ENCODE measurements around the gene DHX30. TPM values are rescaled to one million over a fixed set of nuclear protein-coding genes. Genes with fewer than 3 reads are reported as not detected.
A peak's percentile ranks its signal among the peaks of the same experiment; 100 is the strongest.

The DHX30 gene
- total RNA-seq, 1 donor from 2014 or later: 25.8 TPM

DNA sequence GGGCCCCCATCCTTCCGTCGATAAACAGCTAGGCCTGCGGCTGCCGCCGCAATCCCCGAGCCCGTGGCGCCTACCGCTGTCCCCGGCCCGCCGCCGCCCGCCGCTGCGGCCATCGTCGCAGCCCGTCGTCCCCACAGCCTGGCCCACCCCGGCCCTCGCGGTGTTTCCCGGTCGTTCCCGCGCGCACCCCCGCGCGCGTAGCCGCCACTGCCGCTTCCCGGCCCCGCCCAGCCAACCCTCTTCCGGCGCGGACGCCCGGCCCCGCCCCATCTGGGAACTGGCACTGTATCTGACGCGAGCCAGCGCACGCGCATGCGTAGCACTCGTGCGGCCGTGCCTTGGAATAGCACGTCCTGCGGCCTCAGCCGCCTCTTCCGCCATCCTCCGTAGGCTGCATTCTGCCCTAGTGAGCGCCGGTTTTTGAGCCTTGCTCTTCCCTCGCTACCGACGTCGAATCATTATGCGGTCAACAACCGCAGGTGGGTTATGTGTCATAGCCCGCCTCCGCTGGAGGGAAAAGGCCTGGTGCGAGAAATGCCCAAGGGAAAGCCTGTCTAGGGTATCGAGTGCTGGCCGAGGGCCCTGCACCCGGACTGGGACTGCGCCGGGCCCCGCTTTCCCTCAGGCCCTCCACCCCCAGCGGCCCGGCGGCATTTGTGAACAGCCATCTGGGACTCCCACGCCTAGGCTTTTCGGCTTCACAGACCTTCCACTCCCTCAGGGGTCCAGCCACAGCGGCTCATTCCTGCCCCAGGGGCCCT is 21.1 kb upstream of the DHX30 start, which contains the start of gene SMARCC1:
Gene SMARCC1 (minus strand): TSS at position 209 of the 761 bp plus-strand sequence. CDS start 96 bp downstream, at position 113.
- H3K27me3 ChIP-seq: no peaks in the 10 kb centered on the region
- H3K36me3 ChIP-seq: no peaks in the 10 kb centered on the region
- peak; percentile 89 to 99 for DNase-seq (ENCODE audit: low spot score in 2 of 2)
- intact Hi-C loops (cut with DNase I): loop anchor here (1.0 to 10.0 kb wide), 3 partner anchors 269 to 617 kb away; partner anchors contain the start of genes ELP6, PTPN23 and SETD2
- H3K4me1 ChIP-seq: peaks cover 0 to 18% of the 10 kb centered on the region in 2 donors
- H3K9me3 ChIP-seq: no peaks in the 10 kb centered on the region
- H3K27ac ChIP-seq: peak within 1 kb of the TSS; percentile 93 to 97
- TF ChIP-seq, protein P1, sequence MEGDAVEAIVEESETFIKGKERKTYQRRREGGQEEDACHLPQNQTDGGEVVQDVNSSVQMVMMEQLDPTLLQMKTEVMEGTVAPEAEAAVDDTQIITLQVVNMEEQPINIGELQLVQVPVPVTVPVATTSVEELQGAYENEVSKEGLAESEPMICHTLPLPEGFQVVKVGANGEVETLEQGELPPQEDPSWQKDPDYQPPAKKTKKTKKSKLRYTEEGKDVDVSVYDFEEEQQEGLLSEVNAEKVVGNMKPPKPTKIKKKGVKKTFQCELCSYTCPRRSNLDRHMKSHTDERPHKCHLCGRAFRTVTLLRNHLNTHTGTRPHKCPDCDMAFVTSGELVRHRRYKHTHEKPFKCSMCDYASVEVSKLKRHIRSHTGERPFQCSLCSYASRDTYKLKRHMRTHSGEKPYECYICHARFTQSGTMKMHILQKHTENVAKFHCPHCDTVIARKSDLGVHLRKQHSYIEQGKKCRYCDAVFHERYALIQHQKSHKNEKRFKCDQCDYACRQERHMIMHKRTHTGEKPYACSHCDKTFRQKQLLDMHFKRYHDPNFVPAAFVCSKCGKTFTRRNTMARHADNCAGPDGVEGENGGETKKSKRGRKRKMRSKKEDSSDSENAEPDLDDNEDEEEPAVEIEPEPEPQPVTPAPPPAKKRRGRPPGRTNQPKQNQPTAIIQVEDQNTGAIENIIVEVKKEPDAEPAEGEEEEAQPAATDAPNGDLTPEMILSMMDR (IDR thresholded peaks at IDR 0.05): no peak
- peak within 1 kb of the TSS; percentile 75 to 97 for H3K4me3 ChIP-seq

DNA sequence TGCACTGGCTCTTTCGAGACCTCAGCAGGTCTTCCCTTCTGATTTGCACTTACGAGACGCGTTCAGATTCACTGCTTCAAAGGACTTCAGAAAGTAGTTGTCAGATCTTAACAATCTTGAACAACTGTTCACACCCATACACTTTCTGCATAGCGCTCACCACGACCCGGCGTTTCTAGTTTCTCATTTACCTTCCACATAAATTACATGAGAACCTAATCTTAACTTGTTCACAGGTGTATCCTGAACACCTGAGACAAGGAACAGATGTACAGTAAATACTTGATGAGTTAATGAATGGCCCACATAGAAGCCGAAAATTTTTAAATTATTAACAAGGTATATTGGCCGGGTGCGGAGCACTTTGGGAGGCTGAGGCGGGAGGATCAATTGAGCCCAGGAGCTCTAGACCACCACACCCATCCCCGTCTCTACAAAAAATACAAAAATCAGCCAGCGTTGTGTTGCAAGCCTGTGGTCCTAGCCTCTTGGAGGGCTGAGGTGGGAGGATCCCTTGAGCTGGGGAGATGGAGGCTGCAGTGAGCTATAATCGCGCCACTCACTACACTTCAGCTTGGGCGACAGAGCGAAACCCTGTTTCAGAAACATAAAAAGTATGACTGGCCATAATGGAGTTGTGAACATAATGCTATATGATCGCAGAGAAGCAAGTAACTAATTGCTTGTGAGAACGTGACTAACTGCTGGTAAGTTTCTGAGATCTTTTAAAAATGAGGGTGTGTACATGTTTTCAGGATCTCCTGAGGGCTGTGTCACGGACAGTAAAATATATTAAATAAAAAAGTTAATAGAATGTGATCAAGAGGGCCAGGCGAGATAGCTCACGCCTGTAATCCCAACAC is 20.3 kb upstream of the DHX30 start:
- H3K36me3 ChIP-seq: no peaks in the 10 kb centered on the region
- peaks cover 0 to 18% of the 10 kb centered on the region in 2 donors for H3K4me1 ChIP-seq
- peak overlapping the region; percentile 75 to 97 for H3K4me3 ChIP-seq
- H3K27me3 ChIP-seq: no peaks in the 10 kb centered on the region
- H3K9me3 ChIP-seq: no peaks in the 10 kb centered on the region
- TF ChIP-seq, protein P1 (IDR thresholded peaks at IDR 0.05): no peak
- no peak for DNase-seq (ENCODE audit: low spot score in 2 of 2)
- intact Hi-C loops (cut with DNase I): loop anchor here (1.0 to 10.0 kb wide), 3 partner anchors 269 to 618 kb away; partner anchors contain the start of genes ELP6, PTPN23 and SETD2
- H3K27ac ChIP-seq: peak overlapping the region; percentile 93 to 97

DNA sequence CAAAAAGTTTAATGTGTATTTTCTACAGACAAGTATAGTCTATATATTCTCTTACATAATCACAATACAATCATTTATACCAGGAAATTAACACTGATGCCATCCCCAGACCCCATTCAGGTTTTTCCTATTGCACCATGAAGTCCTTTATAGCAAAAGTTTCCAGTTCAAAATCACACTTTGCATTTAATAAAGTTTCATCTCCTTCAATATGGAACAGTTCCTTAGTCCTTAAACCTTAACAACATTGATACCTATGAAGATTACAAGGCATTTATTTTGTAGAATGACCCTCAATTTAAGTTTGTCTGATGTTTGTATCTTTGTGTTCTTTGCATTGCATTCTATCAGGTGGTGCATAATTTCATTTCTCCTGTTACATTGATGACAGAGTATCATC is 19.3 kb upstream of the DHX30 start:
- Histone ChIP-seq H3K36me3 (no peaks in the 10 kb centered on the region), H3K27ac (no peak overlapping the region), H3K27me3 (no peaks in the 10 kb centered on the region), H3K9me3 (no peaks in the 10 kb centered on the region), H3K4me1 (peaks cover 0 to 17% of the 10 kb centered on the region in 2 donors), H3K4me3 (no peak overlapping the region)
- intact Hi-C loops (cut with DNase I): loop anchor here (5.0 to 10.0 kb wide), 2 partner anchors 401 to 619 kb away; partner anchors contain the start of genes PTPN23 and SETD2
- DNase-seq (ENCODE audit: low spot score in 2 of 2): no peak
- TF ChIP-seq, protein P1 (IDR thresholded peaks at IDR 0.05): no peak

DNA sequence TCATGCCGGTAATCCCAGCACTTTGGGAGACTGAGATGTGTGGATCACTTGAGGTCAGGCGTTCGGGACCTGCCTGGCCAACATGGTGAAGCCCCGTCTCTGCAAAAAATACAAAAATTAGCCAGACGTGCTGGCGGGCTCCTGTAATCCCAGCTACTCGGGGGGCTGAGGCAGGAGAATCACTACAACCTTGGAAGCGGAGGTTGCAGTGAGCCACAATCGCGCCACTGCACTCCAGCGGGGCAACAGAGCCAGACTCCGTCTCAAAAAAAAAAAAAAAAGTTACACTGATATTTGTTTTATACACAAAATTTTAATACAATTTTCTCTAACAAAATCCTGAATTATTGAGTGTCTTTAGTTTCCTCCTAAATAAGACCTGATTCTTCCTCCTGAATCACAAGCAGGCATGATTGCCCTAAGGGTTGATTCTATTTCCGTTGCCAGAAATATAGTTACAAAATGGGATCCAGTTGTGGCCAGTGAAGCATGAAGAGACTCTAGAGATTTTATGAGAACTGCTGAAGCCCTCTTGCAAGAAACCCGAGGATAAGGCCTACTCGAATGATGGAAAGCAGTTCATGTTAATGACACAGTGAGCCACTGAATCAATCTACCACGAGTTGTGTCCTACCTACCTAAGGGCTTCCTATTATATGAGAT is 11.6 kb upstream of the DHX30 start:
- no peak for DNase-seq (ENCODE audit: low spot score in 2 of 2)
- intact Hi-C loops (cut with DNase I): no loop called here
- Histone ChIP-seq H3K27me3 (no peaks in the 10 kb centered on the region), H3K4me1 (no peaks in the 10 kb centered on the region), H3K36me3 (no peaks in the 10 kb centered on the region), H3K9me3 (no peaks in the 10 kb centered on the region), H3K27ac (no peak overlapping the region), H3K4me3 (no peak overlapping the region)
- TF ChIP-seq, protein P1 (IDR thresholded peaks at IDR 0.05): no peak

DNA sequence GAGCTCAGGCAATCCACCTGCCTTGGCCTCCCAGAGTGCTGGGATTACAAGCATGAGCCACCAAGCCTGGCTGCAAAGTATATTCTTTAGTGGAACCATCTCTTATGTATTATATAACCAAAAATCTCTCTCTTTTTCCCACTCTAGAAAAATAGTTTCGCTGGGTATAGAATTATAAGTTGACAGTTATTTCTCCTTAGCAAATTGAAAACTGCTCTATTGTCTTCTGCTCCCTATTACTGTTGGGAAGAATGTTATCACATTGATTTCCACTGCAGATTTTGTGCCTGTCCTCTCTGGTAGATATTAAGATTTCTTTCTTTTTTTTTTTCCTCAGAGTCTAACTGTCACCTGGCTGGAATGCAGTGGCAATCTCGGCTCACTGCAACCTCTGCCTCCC is 10.2 kb upstream of the DHX30 start:
- intact Hi-C loops (cut with DNase I): no loop called here
- H3K27me3 ChIP-seq: no peaks in the 10 kb centered on the region
- no peak overlapping the region for H3K27ac ChIP-seq
- TF ChIP-seq, protein P1 (IDR thresholded peaks at IDR 0.05): no peak
- H3K4me3 ChIP-seq: no peak overlapping the region
- no peaks in the 10 kb centered on the region for H3K4me1 ChIP-seq
- H3K9me3 ChIP-seq: no peaks in the 10 kb centered on the region
- no peaks in the 10 kb centered on the region for H3K36me3 ChIP-seq
- no peak for DNase-seq (ENCODE audit: low spot score in 2 of 2)

All from ascending aorta (tissue), 2 donors.